ENCODE data around the gene YWHAG.
"Not testable (repeated sequence)": the region's sequence is repeated elsewhere in the genome, so short reads cannot be mapped to it uniquely, and the experiment has no call there.

Gene YWHAG

DNA sequence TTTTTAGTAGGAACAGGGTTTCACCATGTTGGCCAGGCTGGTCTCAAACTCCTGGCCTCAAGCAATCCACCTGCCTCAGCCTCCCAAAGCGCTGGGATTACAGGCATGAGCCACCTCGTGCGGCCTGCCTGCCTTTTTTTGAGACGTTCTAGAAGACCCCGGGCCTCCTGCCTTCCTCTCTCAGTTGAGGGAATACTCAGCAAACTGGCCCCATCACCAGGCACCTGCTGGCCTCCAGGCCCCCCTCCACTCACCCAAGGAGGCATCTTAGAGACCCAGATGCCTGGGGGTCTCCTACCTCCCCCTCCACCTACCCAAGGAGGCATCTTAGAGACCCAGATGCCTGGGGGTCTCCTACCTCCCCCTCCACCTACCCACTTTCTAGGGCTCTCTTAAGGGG is 65.9 kb downstream of the YWHAG start:
- DNase-seq = not testable (repeated sequence)

DNA sequence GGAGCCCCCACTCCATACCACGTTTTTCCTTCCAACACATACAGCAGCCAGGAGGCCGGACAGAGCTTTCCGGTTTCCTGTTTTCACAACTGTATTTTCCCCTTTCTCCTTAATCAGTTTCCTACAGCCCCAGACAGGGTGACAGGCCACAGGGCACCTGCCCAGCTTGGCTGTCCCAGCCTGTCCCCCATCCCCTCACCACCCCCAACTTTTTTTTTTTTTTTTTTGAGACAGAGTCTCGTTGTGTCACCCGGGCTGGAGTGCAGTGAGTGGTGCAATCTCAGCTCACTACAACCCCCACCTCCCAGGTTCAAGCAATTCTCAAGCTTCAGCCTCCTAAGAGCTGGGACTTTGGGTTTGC is 66.6 kb downstream of the YWHAG start:
- no peak for DNase-seq

DNA sequence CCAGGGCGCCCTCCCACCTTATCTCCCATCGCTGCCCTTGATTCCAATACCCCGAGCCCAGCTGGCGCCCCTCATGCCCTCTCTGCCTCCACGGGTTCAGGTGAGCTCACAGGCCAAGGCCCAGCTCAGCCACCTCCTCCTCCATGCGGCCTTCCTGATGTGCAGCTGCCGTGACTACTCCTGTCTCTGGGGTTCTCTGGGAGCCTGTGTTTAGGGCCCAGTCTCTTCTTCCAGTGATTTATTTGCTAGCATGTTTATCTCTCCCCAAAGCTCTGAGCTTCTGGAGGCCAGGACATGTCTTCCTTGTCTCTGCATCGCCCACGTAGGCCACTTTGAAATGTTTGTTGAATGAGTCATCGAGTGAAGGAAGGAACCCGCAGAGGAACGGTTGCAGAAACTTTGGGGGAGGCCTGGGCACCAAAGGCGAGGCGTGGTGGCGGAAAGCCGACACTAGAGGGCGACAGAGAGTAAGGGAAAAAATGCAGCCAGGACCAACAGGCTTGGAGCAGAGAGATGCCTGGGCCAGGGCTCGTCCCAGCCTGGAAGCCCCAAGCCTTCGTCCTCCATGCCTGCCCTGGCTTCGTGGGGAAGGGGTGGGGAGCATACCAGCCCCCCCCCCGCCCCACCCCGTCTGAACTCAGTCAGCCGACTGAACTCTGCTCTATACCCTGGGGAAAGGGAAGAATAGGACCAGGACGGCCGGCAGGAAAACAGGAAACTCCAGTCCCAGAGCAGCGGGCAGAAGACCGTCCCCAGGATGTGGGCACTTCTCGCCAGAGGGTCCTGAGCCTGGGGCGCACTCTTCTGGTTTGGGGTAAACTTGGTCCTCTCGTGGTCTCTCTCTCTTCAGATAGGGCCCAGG is 67.2 kb downstream of the YWHAG start:
- peak; percentile 58 for DNase-seq

DNA sequence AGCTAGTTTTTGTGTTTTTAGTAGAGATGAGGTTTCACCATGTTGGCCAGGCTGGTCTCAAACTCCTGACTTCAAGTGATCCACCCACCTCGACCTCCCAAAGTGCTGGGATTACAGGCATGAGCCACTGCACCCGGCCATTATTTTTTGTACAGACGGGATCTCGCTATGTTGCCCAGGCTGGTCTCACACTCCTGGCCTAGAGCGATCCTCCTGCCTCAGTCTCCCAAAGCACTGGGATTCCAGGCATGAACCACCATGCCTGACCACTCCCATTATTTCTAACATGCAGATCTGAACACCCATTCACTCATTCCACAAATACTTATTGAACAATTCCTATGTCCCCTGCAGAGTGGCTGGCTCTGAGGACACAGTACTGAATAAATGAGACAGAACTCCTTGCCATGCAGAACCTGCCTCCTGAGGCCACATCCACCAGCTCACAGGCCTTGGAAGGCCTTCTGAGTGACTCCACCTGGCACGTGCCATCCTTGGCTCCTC is 67.9 kb downstream of the YWHAG start:
- not testable (repeated sequence) for DNase-seq

DNA sequence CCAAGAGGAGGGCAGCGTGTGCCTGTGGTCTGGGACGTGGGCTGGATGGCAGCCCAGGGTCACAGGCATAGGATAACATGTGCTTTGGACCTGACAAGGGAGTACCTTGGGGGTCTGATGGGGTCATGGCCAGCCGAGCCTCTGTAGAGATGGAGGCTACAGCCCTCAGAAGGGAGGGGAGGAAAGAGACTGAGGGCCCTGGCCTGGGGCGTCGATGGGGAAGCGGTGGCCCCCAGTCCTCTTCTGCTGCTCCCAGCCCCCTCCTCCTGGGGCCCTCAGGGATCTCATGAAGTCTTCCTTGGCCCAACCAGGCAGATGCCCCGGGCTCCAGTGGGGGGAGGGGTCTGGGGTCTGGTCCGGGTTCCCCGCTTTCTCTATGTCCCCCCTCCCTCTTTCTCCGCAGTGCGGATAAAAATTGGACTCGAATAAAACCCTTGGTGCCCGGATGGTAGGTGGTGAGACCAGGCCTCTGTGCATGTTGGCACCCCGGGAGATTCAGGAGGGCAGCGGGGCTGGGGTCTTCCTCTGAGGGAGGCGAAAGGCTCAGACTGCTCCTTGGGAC is 71.9 kb downstream of the YWHAG start:
- DNase-seq = no peak

DNA sequence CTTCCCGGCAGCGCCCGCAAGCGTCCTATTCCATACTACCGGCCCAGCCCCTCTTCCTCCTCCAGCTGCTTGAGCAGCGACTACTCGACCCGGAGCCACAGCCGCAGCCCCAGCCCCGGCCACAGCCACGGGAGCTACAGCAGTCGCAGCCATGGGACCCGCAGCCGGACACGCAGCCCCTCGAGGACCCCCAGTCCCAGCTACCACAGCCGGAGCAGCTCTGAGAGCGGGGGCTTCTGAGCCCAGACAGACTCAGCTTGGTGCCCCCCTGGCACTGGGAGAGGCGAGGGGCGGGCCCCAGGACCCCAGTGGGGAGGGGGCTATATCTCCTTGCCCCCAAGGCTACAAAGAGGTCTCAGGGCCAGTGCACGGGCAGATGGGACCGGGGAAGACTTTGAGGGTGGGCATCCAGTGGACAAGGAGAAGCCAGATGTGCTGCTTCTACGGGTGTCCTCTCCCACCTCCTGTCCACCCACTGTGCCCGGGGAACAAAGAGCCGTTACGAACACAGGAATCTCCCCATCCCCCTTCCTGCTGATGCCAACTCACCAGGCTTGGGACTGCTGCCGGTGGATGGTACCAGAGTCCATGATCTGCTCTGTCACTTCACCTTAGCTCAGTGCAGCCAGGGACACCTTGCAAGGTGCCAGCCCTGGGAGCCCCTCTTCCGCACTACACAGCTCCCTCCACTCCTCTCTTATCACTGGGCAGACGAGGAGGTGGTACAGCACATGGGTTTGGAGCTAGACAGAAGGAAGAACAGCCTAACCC is 73.0 kb downstream of the YWHAG start:
- no peak for DNase-seq

DNA sequence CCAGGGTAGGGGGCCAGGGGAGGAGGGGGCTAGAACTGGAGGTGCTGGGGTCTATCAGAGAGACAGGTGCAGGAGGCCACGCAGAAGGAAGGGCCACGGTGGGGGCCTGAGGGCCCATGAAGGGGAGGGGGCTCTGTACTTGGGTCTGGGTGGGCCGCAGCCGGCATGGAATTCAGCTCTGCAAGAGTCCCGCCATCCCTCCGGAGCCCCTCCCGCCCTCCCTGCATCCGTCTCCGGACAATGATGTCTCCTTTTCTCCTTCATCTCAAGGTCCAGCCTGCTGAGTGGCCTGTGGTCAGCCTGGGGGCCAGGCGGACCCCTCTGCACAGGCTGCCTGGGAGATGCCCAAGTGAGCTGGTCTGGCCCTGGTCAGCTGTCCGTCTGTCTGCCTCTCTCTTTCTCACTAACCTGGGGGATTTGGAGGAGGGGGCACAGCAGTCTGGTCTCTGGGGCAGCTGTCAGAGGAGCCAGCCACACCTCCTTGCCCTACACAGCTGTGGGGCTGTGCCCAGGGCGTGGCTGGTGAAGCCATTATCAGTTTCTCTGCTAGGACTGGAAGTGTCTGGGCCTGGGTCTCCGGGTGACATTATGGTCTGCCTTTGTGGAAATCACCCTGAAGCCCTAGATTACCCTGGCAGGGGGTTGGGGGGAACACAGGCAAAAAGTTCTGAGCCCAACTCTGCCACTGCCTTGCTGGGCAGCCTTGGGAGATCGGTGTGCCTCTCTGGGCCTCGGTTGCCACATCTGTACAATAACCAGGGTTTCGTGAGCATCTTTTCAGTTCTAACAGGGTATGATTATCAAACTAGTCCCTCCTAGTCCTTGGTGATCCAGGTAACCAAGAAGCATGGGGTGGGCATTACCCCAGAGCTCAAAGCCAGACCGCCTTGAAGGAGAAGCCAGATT is 75.3 kb downstream of the YWHAG start:
- DNase-seq = no peak

DNA sequence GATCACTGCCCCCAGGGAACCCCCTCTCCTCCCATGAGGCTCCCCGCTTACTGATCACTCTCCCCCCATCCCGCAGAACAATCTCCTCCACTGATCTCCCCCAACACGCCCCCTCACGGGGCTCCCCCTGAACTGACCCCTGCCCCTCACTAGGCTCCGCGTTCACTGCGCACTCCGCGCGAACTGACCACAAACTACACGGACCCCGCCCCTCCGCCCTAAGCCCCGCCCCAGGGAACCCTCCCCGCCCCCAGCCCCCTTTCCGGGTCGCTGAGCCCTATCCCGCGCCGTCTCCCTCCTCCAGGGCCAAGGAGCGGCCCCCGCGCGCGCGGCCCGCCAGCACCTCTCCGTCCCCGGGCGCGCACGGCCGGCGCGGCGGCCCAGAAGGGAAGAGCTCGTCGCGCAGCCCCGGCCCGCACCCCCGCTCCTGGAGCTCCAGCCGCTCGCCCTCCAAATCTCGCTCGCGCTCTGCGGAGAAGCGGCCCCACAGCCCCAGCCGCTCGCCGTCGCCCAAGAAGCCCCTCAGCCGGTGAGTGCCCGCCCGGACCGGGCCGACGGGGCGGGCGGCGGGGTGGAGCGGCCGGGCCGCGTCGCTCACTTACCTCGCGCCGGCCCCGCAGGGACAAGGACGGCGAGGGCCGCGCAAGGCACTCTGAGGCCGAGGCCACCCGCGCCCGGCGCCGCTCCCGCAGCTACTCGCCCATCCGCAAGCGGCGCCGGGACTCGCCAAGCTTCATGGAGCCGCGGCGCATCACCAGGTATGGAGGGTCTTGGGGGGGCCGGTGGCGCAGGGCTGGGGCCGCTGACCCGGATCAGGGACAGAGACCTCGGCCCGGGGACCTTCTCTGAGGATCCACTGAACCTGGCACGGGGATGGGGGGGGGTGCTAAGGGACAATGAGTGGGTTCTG is 76.2 kb downstream of the YWHAG start:
- DNase-seq = no peak

DNA sequence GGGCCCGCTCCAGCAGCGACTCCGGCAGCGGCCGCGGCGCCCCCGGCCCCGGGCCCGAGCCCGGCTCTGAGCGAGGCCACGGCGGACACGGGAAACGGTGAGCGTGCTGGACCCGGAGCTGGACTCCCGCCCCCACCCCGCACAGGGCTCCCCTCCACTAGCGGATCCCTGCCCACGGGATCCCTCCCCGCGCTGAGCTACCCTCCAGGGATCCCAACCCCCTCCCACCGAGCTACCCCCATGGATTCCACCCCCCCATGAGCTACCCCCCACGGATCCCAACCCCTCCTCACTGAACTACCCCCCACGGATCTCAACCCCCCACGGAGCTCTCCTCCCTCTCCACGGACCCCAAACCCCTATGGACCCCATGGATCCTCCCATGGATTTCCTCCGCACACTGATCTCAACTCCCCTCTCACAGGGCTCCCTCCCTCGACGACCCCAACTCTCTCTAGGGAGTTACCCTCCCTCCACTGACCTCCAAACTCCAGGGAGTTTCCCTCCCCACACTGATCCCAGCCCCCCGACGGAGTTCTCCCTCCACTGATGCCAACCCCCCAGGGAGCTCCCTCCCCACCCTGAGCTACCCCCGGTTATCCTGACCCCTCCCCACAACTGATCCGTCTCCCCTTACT is 77.0 kb downstream of the YWHAG start:
- no peak for DNase-seq

DNA sequence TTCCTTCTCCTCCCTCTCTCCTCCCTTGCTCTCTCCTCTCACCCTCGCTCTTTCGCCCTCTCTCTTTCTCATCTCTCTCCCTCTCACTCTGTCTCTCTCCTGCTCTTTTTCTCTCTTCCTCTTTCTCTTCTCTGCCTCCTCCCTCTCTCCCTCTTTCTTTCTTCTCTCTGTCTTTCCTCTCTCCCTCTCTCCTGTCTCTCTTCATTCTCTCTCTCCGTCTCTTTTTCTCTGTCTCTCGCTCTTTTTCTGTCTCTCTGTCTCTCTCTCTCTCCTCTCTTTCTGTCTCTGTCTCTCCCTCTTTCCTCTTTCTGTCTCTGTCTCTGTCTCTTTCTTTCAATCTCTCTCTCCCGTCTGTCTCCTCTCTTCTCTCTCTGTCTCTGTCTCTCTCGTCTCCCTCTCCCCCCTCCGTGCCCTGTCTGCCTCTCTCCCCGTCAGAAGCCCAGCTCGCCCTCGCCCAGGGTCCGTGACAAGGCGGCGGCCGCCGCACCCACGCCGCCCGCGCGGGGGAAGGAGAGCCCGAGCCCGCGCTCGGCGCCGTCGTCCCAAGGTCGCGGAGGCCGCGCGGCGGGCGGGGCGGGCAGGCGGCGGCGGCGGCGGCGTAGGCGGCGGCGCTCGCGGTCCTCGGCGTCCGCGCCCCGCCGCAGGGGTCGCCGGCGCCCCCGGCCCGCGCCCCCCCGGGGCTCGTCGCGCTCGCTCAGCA is 77.6 kb downstream of the YWHAG start:
- no peak for DNase-seq

DNA sequence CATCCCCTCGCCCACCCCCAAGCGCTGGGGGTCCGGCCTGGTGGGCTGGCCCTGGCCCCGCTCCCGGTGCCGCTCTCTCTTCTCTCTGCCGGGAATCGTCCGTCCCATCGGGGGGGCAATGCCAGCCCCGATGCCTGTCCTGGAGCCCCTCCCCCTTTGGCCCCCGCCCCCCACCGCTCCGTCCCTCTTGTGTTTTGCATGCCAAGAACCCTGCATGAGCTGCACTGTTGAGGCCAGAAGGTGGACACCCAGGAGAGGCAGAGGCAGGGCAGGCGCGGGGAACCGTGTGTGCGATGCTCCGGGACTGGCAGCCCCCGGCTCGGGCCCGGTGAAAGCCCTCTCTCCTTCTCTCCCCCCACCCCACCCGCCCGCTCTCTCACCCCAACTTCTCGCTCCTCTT is 78.4 kb downstream of the YWHAG start:
- DNase-seq = no peak

DNA sequence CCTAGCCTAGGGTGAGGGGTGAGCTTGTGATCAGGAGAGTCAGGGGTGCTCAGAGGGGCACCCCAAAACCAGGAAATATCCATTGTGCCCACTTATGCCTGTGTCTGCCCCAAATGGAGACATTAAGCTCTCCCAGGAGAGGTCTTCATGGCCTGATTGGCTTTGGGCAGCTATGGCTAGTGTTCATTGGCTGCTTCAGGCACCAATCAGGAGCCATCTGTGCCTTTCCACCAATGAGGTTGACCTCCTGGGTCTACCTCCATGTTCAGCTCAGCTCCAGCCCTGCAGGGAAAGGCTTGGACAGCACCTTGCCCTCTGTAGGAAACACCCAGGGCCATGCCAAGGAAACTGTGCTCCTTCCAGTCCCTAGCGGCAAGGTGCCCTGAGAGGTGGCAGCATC is 80.3 kb downstream of the YWHAG start:
- no peak for DNase-seq

All from DMS153 (cell line).